Measurements from ENCODE around the gene GPX6.
"Not testable (repeated sequence)": the region's sequence is repeated elsewhere in the genome, so short reads cannot be mapped to it uniquely, and the experiment has no call there.

GPX6 gene

DNA sequence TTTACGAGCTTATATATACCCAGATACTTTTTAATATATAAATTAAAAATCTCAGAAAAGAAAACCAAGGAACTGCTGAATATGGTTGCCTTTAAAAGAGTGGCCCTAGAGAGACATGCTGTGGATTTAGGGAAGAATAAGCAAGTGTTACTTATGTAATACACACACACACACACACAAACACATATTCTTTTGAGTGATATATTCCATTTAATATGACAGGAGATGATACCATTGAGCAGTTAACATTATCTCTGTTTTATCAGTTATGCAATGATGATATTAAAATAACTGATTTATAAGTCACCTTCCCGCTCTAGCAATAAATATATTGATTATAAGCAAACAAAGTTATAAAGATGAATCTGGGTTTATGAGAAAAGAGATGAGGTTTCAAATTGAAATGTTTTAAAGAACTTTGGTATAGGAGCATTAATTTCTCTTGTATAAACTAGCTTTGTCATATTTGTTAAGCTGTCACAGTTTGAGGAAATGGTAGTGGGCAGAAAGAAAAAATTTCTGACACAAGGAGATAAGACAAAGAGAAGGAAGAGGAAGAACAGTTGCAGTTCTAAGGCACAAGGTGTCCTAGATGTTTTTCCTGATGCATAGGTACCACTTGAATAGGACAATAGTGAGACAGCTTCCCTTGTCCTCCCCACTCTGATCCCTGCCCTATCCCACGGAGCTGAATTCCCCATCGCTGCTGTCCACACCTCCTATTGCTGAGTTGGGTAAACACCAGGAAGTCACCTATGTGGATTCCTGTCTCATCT, 36.5 kb upstream of the GPX6 start:
- Histone ChIP-seq H3K4me3 (ENCODE audit: low read depth, low read length, poor library complexity, severe bottlenecking) (no peak overlapping the region), H3K4me2 (ENCODE audit: low read length) (no peak overlapping the region), H3K9ac (ENCODE audit: low read length) (no peak overlapping the region), H4K20me1 (ENCODE audit: insufficient read depth, low read length) (no peaks in the 10 kb centered on the region), H2AFZ (ENCODE audit: low read length) (no peak overlapping the region), H3F3A (ENCODE audit: insufficient read depth, low read length) (no peaks in the 10 kb centered on the region), H3K27me3 (ENCODE audit: insufficient read depth, low read length) (no peaks in the 10 kb centered on the region; the same call in 1 of the 2 replicates), H3K9me2 (ENCODE audit: low read depth, low read length) (no peaks in the 10 kb centered on the region), H3K79me2 (ENCODE audit: insufficient read depth, low read length) (no peaks in the 10 kb centered on the region), H3K27ac (ENCODE audit: low read depth, low read length, poor library complexity, severe bottlenecking) (no peak overlapping the region), H3K36me3 (ENCODE audit: insufficient read depth, low read length) (no peaks in the 10 kb centered on the region), H3K4me1 (ENCODE audit: insufficient read depth, low read length, severe bottlenecking) (no peaks in the 10 kb centered on the region), H3K9me3 (ENCODE audit: low read length) (no peaks in the 10 kb centered on the region)
- TF ChIP-seq EZH2 (IDR thresholded peaks at IDR 0.05; ENCODE audit: borderline replicate concordance, low read length), result no peak
- TF ChIP-seq, protein P1, sequence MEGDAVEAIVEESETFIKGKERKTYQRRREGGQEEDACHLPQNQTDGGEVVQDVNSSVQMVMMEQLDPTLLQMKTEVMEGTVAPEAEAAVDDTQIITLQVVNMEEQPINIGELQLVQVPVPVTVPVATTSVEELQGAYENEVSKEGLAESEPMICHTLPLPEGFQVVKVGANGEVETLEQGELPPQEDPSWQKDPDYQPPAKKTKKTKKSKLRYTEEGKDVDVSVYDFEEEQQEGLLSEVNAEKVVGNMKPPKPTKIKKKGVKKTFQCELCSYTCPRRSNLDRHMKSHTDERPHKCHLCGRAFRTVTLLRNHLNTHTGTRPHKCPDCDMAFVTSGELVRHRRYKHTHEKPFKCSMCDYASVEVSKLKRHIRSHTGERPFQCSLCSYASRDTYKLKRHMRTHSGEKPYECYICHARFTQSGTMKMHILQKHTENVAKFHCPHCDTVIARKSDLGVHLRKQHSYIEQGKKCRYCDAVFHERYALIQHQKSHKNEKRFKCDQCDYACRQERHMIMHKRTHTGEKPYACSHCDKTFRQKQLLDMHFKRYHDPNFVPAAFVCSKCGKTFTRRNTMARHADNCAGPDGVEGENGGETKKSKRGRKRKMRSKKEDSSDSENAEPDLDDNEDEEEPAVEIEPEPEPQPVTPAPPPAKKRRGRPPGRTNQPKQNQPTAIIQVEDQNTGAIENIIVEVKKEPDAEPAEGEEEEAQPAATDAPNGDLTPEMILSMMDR (IDR thresholded peaks at IDR 0.05; ENCODE audit: low read length), result no peak

DNA sequence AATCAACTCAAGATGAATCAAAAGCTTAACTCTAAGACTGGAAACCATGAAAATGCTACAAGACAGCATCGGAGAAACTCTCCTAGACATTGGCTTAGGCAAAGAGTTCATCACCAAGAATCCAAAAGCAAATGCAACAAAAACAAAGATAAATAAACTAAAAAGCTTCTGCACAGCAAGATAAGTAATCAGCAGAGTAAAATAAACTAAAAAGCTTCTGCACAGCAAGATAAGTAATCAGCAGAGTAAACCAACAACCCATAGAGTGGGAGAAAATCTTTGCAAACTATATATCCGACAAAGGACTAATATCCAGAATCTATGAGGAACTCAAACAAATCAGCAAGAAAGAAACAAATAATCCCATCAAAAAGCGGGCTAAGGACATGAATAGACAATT, 31.4 kb upstream of the GPX6 start:
- peaks cover 13% of the 10 kb centered on the region for H3K4me1 ChIP-seq (ENCODE audit: insufficient read depth, low read length, severe bottlenecking)
- H3K79me2 ChIP-seq (ENCODE audit: insufficient read depth, low read length); H3K27ac ChIP-seq (ENCODE audit: low read depth, low read length, poor library complexity, severe bottlenecking); H3K4me3 ChIP-seq (ENCODE audit: low read depth, low read length, poor library complexity, severe bottlenecking); H3K9ac ChIP-seq (ENCODE audit: low read length); H3F3A ChIP-seq (ENCODE audit: insufficient read depth, low read length); H3K9me3 ChIP-seq (ENCODE audit: low read length); H3K4me2 ChIP-seq (ENCODE audit: low read length); H4K20me1 ChIP-seq (ENCODE audit: insufficient read depth, low read length); H3K9me2 ChIP-seq (ENCODE audit: low read depth, low read length); H3K36me3 ChIP-seq (ENCODE audit: insufficient read depth, low read length); H2AFZ ChIP-seq (ENCODE audit: low read length); H3K27me3 ChIP-seq (ENCODE audit: insufficient read depth, low read length): not testable (repeated sequence)

- H4K20me1 ChIP-seq (ENCODE audit: insufficient read depth, low read length), result no peaks in the 10 kb centered on the region
- no peaks in the 10 kb centered on the region for H3K79me2 ChIP-seq (ENCODE audit: insufficient read depth, low read length)
- no peak overlapping the region for H3K4me2 ChIP-seq (ENCODE audit: low read length)
- H3K27ac ChIP-seq (ENCODE audit: low read depth, low read length, poor library complexity, severe bottlenecking), result no peak overlapping the region
- H3K4me3 ChIP-seq (ENCODE audit: low read depth, low read length, poor library complexity, severe bottlenecking), result no peak overlapping the region
- H3K4me1 ChIP-seq (ENCODE audit: insufficient read depth, low read length, severe bottlenecking), result peaks cover 13% of the 10 kb centered on the region
- H3K27me3 ChIP-seq (ENCODE audit: insufficient read depth, low read length), result no peaks in the 10 kb centered on the region
- TF ChIP-seq EZH2 (IDR thresholded peaks at IDR 0.05; ENCODE audit: borderline replicate concordance, low read length), result no peak
- TF ChIP-seq, protein P1 (IDR thresholded peaks at IDR 0.05; ENCODE audit: low read length), result no peak
- H3K9me2 ChIP-seq (ENCODE audit: low read depth, low read length), result no peaks in the 10 kb centered on the region
- H3K9ac ChIP-seq (ENCODE audit: low read length), result no peak overlapping the region
- no peaks in the 10 kb centered on the region for H3K36me3 ChIP-seq (ENCODE audit: insufficient read depth, low read length)
- no peaks in the 10 kb centered on the region for H3K9me3 ChIP-seq (ENCODE audit: low read length)
- no peaks in the 10 kb centered on the region for H3F3A ChIP-seq (ENCODE audit: insufficient read depth, low read length)
- H2AFZ ChIP-seq (ENCODE audit: low read length), result no peak overlapping the region
These were observed 30.4 kb upstream of the GPX6 start for GRCh38 chr6:28545955-28546354.
